NT2/D1 (cell line): Measurements from ENCODE around the gene ARID4B.

Source experiments
- DNase-seq: peaks from one replicate; pipeline ENCODE4 v3.0.0-alpha.2; 2011; ENCODE audit warnings: low read depth, low spot score
- H3K27me3 ChIP-seq: 2 replicates; pipeline ENCODE4 v1.6.0; 2011; ENCODE audit warnings: mild to moderate bottlenecking; ENCODE audit not compliant: insufficient read length, insufficient read depth
- H3K36me3 ChIP-seq: 2 replicates; pipeline ENCODE4 v1.6.1; 2011; ENCODE audit warnings: mild to moderate bottlenecking, low read length, mixed read lengths; ENCODE audit not compliant: insufficient read depth, insufficient read length
- H3K4me1 ChIP-seq: 2 replicates; pipeline ENCODE4 v1.5.1; 2011; ENCODE audit not compliant: insufficient read depth, insufficient read length
- H3K4me3 ChIP-seq: 2 replicates; pipeline ENCODE4 v1.5.1; 2011; ENCODE audit warnings: low read depth; ENCODE audit not compliant: insufficient read length
- H3K9ac ChIP-seq: 2 replicates; pipeline ENCODE4 v1.6.0; 2011; ENCODE audit warnings: low read depth; ENCODE audit not compliant: insufficient read length
- H3K9me3 ChIP-seq: 2 replicates; pipeline ENCODE4 v1.5.1; 2011; ENCODE audit warnings: mild to moderate bottlenecking, low read length; ENCODE audit not compliant: insufficient read depth
- SUZ12 ChIP-seq: IDR thresholded peaks from 2 replicates; pipeline ENCODE4 v1.6.1; 2011; ENCODE audit not compliant: insufficient read length, insufficient read depth; ENCODE audit errors: extremely low read depth
- YY1 ChIP-seq: IDR thresholded peaks from 2 replicates; pipeline ENCODE4 v1.6.1; 2011; ENCODE audit not compliant: insufficient read length, insufficient read depth
- ZNF274 ChIP-seq: IDR thresholded peaks from 2 replicates; pipeline ENCODE4 v1.6.1; 2011; ENCODE audit warnings: mild to moderate bottlenecking, low read depth, low read length

Gene ARID4B

GRCh38 chr1:235156740-235157139, 171.2 kb downstream of the ARID4B start:
- TF ChIP-seq SUZ12 = no peak
- no peak for TF ChIP-seq YY1
- no peak for TF ChIP-seq ZNF274
- Histone ChIP-seq H3K9ac (no peak overlapping the region), H3K27me3 (no peaks in the 10 kb centered on the region), H3K36me3 (peaks cover 80% of the 10 kb centered on the region), H3K9me3 (no peaks in the 10 kb centered on the region), H3K4me1 (no peaks in the 10 kb centered on the region), H3K4me3 (no peak overlapping the region)
- DNase-seq = no peak

- no peaks in the 10 kb centered on the region for H3K9me3 ChIP-seq
- H3K9ac ChIP-seq = no peak overlapping the region
- TF ChIP-seq YY1 (no peak), SUZ12 (no peak), ZNF274 (no peak)
- H3K36me3 ChIP-seq = peaks cover 85% of the 10 kb centered on the region
- no peak overlapping the region for H3K4me3 ChIP-seq
- DNase-seq = no peak
- no peaks in the 10 kb centered on the region for H3K4me1 ChIP-seq
- no peaks in the 10 kb centered on the region for H3K27me3 ChIP-seq
Observed at GRCh38 chr1:235156265-235156664, 171.7 kb downstream of the ARID4B start.

GRCh38 chr1:235152235-235152634, 175.7 kb downstream of the ARID4B start:
- TF ChIP-seq ZNF274 = no peak
- TF ChIP-seq SUZ12 = no peak
- TF ChIP-seq YY1 = no peak
- H3K4me3 ChIP-seq = no peak overlapping the region
- H3K9me3 ChIP-seq = no peaks in the 10 kb centered on the region
- no peak for DNase-seq
- H3K9ac ChIP-seq = no peak overlapping the region
- H3K36me3 ChIP-seq = peaks cover 91% of the 10 kb centered on the region
- H3K4me1 ChIP-seq = no peaks in the 10 kb centered on the region
- no peaks in the 10 kb centered on the region for H3K27me3 ChIP-seq

GRCh38 chr1:235151033-235151432, 176.9 kb downstream of the ARID4B start:
- Histone ChIP-seq H3K36me3 (peaks cover 90% of the 10 kb centered on the region), H3K27me3 (no peaks in the 10 kb centered on the region), H3K9ac (no peak overlapping the region), H3K4me1 (no peaks in the 10 kb centered on the region), H3K4me3 (no peak overlapping the region), H3K9me3 (no peaks in the 10 kb centered on the region)
- no peak for DNase-seq
- TF ChIP-seq SUZ12 (no peak), YY1 (no peak), ZNF274 (no peak)

GRCh38 chr1:235149824-235150223, 178.2 kb downstream of the ARID4B start:
- no peak overlapping the region for H3K9ac ChIP-seq
- H3K36me3 ChIP-seq = peaks cover 95% of the 10 kb centered on the region
- TF ChIP-seq ZNF274 (no peak), YY1 (no peak), SUZ12 (no peak)
- H3K4me3 ChIP-seq = no peak overlapping the region
- no peak for DNase-seq
- no peaks in the 10 kb centered on the region for H3K27me3 ChIP-seq
- no peaks in the 10 kb centered on the region for H3K9me3 ChIP-seq
- H3K4me1 ChIP-seq = no peaks in the 10 kb centered on the region

DNA sequence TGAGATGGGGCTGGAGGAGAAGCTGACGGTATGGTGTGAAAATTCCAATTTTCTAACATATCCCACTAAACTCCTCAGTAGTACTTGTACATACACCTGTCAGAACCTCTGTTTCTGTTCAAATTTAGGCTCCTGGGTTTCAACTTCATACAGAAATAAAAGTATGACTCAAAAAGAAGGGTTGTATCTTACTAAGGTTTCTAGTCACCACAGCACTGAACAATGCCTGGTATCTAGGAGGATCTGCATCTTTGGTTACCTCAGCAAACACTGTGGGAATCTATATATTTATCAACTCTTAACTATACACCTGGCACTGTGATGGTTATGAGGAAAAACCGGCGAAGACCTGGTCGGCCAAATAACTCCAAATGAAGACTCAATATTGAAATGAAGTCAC, 180.7 kb downstream of the ARID4B start:
- Histone ChIP-seq H3K36me3 (peaks cover 97% of the 10 kb centered on the region), H3K4me1 (no peaks in the 10 kb centered on the region), H3K9ac (no peak overlapping the region), H3K4me3 (no peak overlapping the region), H3K9me3 (no peaks in the 10 kb centered on the region), H3K27me3 (no peaks in the 10 kb centered on the region)
- DNase-seq = no peak
- no peak for TF ChIP-seq SUZ12
- TF ChIP-seq YY1 = no peak
- TF ChIP-seq ZNF274 = no peak

DNA sequence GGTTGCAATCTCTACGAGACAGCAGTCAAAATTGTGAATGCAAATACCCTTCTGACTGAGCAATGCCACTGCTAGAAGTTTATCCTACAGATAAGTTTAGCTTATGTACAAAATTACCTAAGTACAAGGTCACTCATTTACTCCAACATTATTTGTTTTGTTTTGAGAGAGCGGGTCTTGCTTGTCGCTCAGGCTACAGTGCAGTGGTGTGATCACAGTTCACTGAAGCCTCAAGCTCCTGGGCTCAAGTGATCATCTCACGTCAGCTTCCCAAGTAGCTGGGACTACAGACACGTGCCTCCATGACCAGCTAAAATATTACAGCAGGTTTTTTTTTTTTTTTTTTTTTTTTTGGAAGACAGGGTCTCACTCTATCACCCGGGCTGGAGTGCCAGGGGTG, 182.3 kb downstream of the ARID4B start:
- no peaks in the 10 kb centered on the region for H3K27me3 ChIP-seq
- no peak for TF ChIP-seq ZNF274
- TF ChIP-seq SUZ12 = no peak
- no peak for TF ChIP-seq YY1
- H3K4me3 ChIP-seq = no peak overlapping the region
- no peak overlapping the region for H3K9ac ChIP-seq
- no peaks in the 10 kb centered on the region for H3K4me1 ChIP-seq
- DNase-seq = no peak
- H3K9me3 ChIP-seq = peaks cover 4% of the 10 kb centered on the region; the same call in 1 of the 2 replicates
- peaks cover 89% of the 10 kb centered on the region for H3K36me3 ChIP-seq

DNA sequence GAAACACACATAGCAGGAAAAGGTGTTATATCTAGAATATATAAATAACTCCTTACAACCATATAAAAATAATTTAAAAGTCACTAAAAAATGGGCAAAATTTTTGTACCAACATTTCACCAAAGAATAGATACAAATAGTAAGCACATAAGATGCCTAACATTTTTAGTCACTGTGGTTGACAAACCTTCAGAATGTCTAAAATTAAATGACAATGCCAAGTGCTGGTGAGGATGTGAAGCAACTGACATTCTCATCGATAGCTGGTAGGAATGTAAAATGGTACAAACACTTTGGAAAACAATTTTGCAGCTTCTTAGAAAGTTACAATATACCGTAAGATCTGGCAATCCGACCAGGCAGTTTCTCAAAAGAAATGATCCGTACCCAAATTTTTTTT, 185.0 kb downstream of the ARID4B start:
- H3K36me3 ChIP-seq = peaks cover 87% of the 10 kb centered on the region
- no peak overlapping the region for H3K4me3 ChIP-seq
- no peak overlapping the region for H3K9ac ChIP-seq
- no peak for DNase-seq
- H3K9me3 ChIP-seq = peaks cover 4% of the 10 kb centered on the region; the same call in 1 of the 2 replicates
- no peak for TF ChIP-seq ZNF274
- no peak for TF ChIP-seq YY1
- no peaks in the 10 kb centered on the region for H3K27me3 ChIP-seq
- H3K4me1 ChIP-seq = no peaks in the 10 kb centered on the region
